Stimulated activated CD4-positive, alpha-beta T cell treated with anti-CD3 and anti-CD28 coated beads, Interleukin-2, amount 100 ng/mL, for 4 hours (primary cell): ENCODE results near the gene SCN2B.

Experiments used
- DNase-seq: peaks from one replicate; pipeline ENCODE4 v3.0.0-alpha.2; 2020; ENCODE audit warnings: low read depth

SCN2B gene

GRCh38 chr11:118153976-118154375 lies 22.5 kb downstream of the SCN2B start:
- DNase-seq = no peak

- no peak for DNase-seq
Measured at GRCh38 chr11:118153516-118153915, 22.9 kb downstream of the SCN2B start.

- DNase-seq = no peak
Measured at GRCh38 chr11:118152552-118153471, 23.6 kb downstream of the SCN2B start, which contains the start of gene SCN4B. SCN4B (minus strand) TSS chr11:118152823; CDS start chr11:118152673, 150 bp downstream.

GRCh38 chr11:118152020-118152551 lies 24.4 kb downstream of the SCN2B start:
- DNase-seq = no peak

GRCh38 chr11:118151431-118151830 lies 25.0 kb downstream of the SCN2B start:
- no peak for DNase-seq

GRCh38 chr11:118149493-118149892 lies 26.9 kb downstream of the SCN2B start:
- no peak for DNase-seq

GRCh38 chr11:118148856-118149255 lies 27.6 kb downstream of the SCN2B start:
- DNase-seq = no peak

GRCh38 chr11:118148240-118148639 lies 28.2 kb downstream of the SCN2B start:
- DNase-seq = no peak

- no peak for DNase-seq
Measured at GRCh38 chr11:118147502-118147901, 28.9 kb downstream of the SCN2B start.

- DNase-seq = no peak
Measured at GRCh38 chr11:118146554-118146953, 29.9 kb downstream of the SCN2B start.

GRCh38 chr11:118145285-118146227 lies 30.9 kb downstream of the SCN2B start:
- peak; percentile 73 for DNase-seq

GRCh38 chr11:118144301-118145268 lies 31.9 kb downstream of the SCN2B start:
- no peak for DNase-seq

GRCh38 chr11:118143661-118144185 lies 32.7 kb downstream of the SCN2B start:
- DNase-seq = no peak

GRCh38 chr11:118142809-118143208 lies 33.6 kb downstream of the SCN2B start:
- DNase-seq = no peak

- no peak for DNase-seq
Measured at GRCh38 chr11:118142081-118142480, 34.4 kb downstream of the SCN2B start.

- no peak for DNase-seq
Measured at GRCh38 chr11:118139578-118139977, 36.9 kb downstream of the SCN2B start.

- no peak for DNase-seq
Measured at GRCh38 chr11:118138839-118139420, 37.5 kb downstream of the SCN2B start.

- no peak for DNase-seq
Measured at GRCh38 chr11:118136801-118137200, 39.6 kb downstream of the SCN2B start.

GRCh38 chr11:118136341-118136740 lies 40.1 kb downstream of the SCN2B start:
- DNase-seq = no peak

GRCh38 chr11:118135796-118136165 lies 40.7 kb downstream of the SCN2B start:
- no peak for DNase-seq
